ENCODE results near the gene GLTP.
A peak's percentile ranks its signal among the peaks of the same experiment; 100 is the strongest.

Gene GLTP

GRCh38 chr12:109840305-109841074 lies 39.9 kb downstream of the GLTP start:
- peak in 1 of 2 experiments; percentile 13 for DNase-seq

GRCh38 chr12:109839444-109839843 lies 40.9 kb downstream of the GLTP start:
- no peak for DNase-seq

GRCh38 chr12:109836916-109837315 lies 43.4 kb downstream of the GLTP start:
- no peak for DNase-seq

- DNase-seq, result no peak
Measured at GRCh38 chr12:109835827-109836226, 44.5 kb downstream of the GLTP start.

GRCh38 chr12:109833307-109834189 lies 46.8 kb downstream of the GLTP start, which contains the start of gene TRPV4:
TSS of gene TRPV4 (minus strand) at chr12:109833398. CDS start at chr12:109814796, 18,602 bp downstream.
- no peak for DNase-seq

DNA sequence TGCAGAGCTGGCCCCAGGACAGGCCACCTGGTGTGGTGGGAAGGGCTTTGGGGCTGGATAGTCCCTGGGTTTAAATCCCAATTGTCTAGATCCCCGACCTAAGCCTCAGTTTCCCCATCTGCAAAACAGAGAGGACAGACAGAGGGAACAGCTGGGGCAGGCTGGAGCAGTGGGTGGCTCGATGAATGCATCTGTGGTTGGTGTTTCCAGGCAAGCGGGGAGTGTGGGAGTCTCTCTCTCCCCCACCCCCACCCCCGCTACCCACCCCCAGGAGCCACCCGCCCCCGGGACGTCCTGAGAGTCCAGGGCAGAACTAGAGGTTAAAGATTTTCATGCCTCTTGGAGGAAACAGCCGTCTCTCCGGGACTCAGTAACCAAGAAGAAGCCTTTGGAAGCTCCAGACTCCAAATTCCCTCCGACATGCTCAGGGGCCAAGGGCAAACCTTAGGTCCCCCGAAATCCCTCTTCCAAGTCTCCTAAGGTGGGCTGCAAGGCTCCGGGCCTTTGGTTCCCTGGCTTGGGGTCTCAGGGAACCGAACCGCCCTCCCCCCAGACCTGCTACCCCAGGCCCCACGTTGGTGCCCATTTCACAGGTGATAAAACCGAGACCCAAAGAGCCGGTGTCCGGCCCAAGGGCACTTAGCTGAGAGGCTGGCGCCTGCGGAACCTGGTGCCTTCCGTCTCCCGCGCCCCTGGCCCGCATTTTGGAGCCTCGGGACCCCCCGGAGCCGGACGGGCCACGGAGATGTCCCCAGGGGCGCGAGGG lies 47.6 kb downstream of the GLTP start:
- no peak for DNase-seq

- no peak for DNase-seq
Measured at GRCh38 chr12:109831929-109832328, 48.4 kb downstream of the GLTP start.

GRCh38 chr12:109831365-109831764 lies 49.0 kb downstream of the GLTP start:
- DNase-seq, result no peak

GRCh38 chr12:109830718-109831117 lies 49.6 kb downstream of the GLTP start:
- DNase-seq, result no peak

DNA sequence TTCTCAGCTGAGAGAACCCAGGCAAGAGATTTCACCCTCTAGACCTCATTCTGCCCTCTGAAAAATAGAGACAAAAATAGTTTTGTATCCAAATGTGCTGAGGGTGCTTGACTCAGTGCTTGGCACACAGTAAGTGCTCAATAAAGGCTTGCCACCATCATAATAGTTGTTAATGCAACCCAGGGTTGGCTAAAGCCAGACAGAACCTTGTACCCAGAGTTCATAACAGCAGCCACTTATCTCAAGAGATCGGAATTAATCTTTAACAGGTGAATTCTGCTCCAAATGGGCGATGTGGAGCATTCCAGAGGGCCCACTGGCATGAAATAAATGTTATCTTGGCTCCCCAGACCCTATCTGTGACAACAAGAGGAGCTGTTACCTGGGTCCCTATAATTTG lies 50.1 kb downstream of the GLTP start:
- DNase-seq, result no peak

DNA sequence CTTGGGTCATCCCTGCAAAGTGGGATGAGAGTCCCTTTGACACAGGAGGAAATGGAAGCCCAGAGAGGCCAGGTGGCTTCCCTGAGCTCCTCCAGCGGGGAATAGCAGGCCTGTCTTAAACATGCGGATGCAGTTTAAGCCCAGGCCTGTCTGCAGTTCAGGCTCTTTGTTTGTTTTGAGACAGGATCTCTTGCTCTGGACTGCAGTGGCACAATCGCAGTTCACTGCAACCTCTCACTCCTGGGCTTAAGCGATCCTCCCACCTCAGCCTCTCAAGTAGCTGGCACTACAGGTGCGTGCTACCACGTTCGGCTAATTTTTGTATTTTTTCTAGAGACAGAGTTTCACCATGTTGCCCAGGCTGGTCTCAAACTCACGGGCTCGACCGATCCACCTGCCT lies 50.7 kb downstream of the GLTP start:
- DNase-seq, result no peak

DNA sequence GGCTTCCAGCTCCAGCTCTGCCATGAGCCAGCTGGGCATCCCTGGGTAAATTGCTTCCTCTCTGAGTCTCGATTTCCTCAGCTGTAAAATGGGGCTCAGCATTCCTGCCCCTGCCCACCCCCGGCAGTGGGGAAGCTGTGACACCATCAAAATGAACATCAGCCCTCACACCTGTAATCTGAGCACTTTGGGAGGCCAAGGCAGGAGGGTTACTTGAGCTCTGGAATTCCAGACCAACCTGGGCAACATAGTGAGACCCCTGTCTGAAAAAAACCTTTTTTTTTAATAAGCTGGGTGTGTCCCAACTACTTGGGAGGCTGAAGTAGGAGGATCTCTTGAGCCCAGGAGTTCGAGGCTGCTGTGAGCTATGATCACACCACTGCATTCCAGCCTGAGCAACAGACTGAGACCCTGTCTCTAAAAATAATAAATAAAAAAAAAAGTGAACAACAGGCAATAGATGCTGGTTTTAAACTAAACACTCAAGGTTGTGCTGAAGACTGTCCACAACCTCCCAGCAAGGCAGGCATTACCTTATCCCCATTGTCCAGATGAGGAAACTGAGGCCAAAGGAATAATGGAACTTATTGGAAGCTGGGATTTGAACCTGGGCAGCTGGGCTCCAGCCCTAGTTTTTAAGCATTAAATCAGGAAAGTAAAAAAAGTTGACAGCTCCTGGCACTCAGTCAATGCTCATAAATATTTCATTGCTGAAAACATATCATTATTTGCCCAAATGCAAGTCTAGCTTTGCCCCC lies 51.4 kb downstream of the GLTP start:
- DNase-seq, result no peak

GRCh38 chr12:109827566-109828550 lies 52.5 kb downstream of the GLTP start:
- no peak for DNase-seq

DNA sequence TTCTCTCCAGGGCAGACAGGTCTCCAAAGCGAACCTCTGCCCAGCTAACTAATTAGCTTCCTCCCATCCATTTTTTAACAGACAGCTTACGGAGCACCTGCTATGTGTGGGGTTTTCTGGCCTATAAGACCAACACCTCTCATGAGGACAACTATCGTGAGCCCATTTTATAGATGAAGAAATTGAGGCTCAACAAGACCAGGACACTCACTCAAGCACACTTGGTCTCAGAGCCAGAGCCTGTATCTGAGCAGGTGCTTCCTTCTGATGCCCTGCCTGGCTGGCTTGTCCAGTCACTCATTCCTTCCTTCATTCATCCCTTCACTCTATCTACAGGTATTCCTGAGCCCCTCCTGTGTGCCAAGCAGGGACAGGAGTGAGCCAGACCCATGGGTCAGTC lies 53.3 kb downstream of the GLTP start:
- DNase-seq, result no peak

DNA sequence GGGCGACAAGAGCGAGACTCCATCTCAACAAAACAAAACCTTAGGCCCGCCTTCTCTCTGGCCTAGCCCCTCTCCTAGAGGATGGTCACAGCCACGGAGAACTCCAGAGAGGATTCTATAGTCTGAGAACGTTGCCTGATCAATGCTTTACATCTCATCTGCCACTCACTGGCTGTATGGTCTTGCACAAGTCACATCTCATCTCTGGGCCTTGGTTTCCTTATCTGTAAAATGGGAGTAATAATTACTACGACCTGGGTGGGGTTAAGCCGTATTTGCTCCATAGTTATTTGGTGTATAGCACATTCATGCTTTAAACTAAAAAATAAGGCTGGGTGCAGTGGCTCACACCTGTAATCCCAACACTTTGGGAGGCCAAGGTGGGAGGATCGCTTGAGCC lies 55.6 kb downstream of the GLTP start:
- DNase-seq, result no peak

GRCh38 chr12:109822951-109823411 lies 57.4 kb downstream of the GLTP start:
- no peak for DNase-seq

DNA sequence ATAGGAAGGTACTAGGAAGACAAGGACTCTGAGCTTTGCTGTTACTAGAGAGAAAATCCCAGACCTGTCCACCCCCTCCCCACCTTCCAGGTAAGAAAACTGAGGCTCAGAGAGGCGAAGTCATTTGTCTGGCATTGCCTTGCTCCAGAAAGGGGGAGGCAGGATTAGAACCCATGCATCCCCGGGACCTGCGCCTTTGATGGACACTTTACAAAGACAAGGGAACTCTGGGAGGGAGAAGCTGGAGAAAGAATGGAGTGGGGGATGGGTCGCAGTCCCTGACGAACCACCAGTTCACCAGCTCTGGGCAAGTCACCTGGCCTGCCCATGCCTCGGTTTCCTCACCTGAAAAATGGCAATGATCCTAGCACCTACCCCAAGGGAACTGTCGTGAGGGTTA lies 57.9 kb downstream of the GLTP start:
- no peak for DNase-seq

DNA sequence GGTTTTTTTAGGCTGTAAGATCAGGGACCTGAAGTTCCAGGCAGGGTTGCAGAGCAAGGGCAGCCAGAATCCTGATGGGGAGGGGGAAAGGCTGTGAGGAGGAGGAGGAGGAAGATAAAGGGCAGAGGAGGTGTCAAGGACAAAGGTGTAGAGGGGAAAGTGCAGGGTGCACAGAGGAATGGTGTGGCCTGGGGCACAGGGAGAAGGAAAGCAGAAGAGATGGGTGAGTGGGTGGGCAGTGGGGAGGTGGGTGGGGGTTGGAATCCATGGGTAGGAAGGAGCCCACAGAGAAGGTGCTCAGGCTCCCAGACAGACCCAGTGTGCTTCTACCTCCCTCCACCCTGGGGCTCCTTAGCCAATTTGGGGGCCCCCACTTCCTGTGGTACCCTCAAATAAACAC lies 58.4 kb downstream of the GLTP start:
- no peak for DNase-seq

DNA sequence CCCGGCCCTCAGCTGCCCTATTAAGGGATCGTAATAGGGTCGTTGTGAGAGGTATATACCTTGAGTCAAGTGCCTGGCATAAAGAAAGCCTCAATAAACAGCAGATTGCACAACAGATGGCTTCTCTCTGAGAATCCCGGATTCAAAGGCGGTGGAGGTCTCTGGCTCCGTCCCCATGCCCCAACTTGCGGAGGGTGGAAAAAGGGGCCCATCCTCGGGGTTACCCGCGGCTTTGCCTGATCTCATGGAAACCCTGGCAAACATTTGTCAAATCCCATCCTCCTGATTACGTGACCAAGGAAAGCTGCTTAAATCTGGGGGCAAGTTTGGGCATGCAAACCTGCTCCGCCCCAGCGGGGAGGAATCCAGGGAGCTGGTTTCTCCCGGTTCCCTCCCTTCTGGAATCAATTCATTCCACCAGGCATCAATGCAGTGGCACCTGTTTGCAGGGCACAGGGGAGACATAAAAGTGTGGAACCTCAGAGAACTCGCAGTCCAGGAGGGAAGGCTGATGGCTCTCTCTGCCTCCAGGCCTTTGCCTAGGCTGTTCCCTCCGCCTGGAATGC lies 59.4 kb downstream of the GLTP start:
- no peak for DNase-seq

DNA sequence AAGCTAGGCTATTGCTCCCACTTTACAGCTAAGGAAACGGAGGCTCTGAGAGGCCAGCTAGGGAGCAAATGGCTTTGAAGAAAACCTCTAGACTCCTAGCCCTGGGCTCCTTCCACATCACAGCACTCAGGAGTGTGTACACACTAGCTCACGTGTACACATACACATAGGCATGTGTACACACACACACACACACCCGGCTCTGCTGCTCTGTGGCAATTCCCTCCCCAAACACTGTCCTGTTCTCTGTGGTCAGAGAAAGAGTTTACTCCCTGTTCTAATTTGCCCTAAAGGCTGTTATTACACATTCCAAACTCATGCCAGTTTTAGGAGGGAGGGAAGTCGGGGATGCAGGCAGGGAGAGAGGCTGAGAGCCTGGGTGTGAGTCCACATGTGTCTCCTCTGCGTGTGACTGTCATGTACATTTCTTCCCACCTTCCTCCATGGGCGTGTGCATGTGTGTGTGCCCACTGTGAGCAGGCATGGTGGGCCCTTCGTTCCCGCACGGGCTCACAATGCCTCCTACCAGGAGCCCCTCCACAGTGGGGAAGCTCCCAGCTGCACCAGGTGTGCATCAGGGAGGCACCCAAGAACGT lies 61.3 kb downstream of the GLTP start:
- DNase-seq, result no peak

Data from NCI-H1930 (cell line).